ENCODE data around the gene PRKCE. TPM values are rescaled to one million over a fixed set of nuclear protein-coding genes. Genes with fewer than 3 reads are reported as not detected.

Gene PRKCE
- total RNA-seq, 1 experiment from 2014 or later = 12.1 TPM

DNA sequence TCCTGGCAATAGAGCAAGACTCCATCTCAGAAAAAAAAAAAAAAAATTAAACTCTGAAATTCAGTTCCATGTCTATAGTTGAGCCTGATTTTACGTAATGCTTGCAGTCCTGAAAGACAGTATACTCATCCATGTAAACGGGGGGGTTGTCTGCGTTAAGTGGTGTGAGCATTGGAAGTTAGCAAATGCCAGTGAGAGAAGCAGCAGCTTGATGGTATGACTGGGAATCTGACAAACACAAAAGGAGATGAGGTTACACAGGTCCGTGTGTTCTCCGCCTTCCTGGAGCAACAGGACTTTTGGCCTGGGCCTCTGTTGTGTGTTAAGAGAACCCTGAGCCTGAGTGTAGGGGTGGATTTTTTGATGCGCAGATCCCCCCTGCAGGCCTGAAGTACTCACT is 82.9 kb downstream of the PRKCE start:
- ChIA-PET POLR2A (no interaction called here), CTCF (interaction anchor here (0.6 kb wide), 2 partner anchors 613 to 1131 kb away, joined by 3 to 4 read pairs; no protein-coding TSS in a partner anchor)
- no peaks in the 10 kb centered on the region for H3K4me1 Mint-ChIP-seq (ENCODE audit: insufficient read depth, unreplicated experiment)
- intact Hi-C loops (cut with micrococcal nuclease) = no loop called here
- H3K36me3 Mint-ChIP-seq (ENCODE audit: insufficient read depth, unreplicated experiment) = no peaks in the 10 kb centered on the region
- no peaks in the 10 kb centered on the region for H3K9me3 Mint-ChIP-seq (ENCODE audit: unreplicated experiment)
- no peak for DNase-seq (ENCODE audit: unreplicated experiment)
- no peak overlapping the region for H3K4me3 Mint-ChIP-seq (ENCODE audit: unreplicated experiment)
- TF ChIP-seq, protein P1, sequence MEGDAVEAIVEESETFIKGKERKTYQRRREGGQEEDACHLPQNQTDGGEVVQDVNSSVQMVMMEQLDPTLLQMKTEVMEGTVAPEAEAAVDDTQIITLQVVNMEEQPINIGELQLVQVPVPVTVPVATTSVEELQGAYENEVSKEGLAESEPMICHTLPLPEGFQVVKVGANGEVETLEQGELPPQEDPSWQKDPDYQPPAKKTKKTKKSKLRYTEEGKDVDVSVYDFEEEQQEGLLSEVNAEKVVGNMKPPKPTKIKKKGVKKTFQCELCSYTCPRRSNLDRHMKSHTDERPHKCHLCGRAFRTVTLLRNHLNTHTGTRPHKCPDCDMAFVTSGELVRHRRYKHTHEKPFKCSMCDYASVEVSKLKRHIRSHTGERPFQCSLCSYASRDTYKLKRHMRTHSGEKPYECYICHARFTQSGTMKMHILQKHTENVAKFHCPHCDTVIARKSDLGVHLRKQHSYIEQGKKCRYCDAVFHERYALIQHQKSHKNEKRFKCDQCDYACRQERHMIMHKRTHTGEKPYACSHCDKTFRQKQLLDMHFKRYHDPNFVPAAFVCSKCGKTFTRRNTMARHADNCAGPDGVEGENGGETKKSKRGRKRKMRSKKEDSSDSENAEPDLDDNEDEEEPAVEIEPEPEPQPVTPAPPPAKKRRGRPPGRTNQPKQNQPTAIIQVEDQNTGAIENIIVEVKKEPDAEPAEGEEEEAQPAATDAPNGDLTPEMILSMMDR (IDR thresholded peaks at IDR 0.05; ENCODE audit: unreplicated experiment) = no peak
- no peaks in the 10 kb centered on the region for H3K27me3 Mint-ChIP-seq (ENCODE audit: insufficient read depth, unreplicated experiment)
- H3K27ac Mint-ChIP-seq (ENCODE audit: low read depth, unreplicated experiment) = no peak overlapping the region
- BruUV-seq (replicated peaks) = no TSS peak

DNA sequence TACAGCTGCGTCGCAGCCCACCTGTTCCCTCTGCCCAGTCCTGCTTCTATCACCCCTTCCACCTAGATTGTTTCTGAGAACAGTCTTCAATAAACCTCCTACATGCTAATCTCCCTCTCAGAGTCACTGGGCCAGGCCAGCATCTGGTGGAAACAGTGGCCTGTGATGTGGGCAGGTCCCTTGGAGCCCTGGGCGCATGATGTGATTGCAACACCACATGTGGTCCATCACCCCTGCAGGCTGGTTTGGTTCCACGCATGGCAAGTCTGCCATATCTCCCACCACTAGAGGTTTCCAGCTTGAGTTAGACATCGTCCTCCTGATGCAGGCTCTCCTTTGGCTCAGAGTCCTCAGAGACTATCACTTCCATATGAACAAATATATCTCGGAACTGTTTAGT is 83.5 kb downstream of the PRKCE start:
- Mint-ChIP-seq H3K27ac (ENCODE audit: low read depth, unreplicated experiment) (no peak overlapping the region), H3K4me1 (ENCODE audit: insufficient read depth, unreplicated experiment) (no peaks in the 10 kb centered on the region), H3K36me3 (ENCODE audit: insufficient read depth, unreplicated experiment) (no peaks in the 10 kb centered on the region), H3K4me3 (ENCODE audit: unreplicated experiment) (no peak overlapping the region), H3K9me3 (ENCODE audit: unreplicated experiment) (no peaks in the 10 kb centered on the region), H3K27me3 (ENCODE audit: insufficient read depth, unreplicated experiment) (no peaks in the 10 kb centered on the region)
- TF ChIP-seq, protein P1 (IDR thresholded peaks at IDR 0.05; ENCODE audit: unreplicated experiment) = no peak
- intact Hi-C loops (cut with micrococcal nuclease) = no loop called here
- BruUV-seq (replicated peaks) = no TSS peak
- no peak for DNase-seq (ENCODE audit: unreplicated experiment)
- ChIA-PET POLR2A (no interaction called here), CTCF (interaction anchor here (0.6 kb wide), 1 partner anchor 146 kb away, joined by 3 read pairs; no protein-coding TSS in a partner anchor)

DNA sequence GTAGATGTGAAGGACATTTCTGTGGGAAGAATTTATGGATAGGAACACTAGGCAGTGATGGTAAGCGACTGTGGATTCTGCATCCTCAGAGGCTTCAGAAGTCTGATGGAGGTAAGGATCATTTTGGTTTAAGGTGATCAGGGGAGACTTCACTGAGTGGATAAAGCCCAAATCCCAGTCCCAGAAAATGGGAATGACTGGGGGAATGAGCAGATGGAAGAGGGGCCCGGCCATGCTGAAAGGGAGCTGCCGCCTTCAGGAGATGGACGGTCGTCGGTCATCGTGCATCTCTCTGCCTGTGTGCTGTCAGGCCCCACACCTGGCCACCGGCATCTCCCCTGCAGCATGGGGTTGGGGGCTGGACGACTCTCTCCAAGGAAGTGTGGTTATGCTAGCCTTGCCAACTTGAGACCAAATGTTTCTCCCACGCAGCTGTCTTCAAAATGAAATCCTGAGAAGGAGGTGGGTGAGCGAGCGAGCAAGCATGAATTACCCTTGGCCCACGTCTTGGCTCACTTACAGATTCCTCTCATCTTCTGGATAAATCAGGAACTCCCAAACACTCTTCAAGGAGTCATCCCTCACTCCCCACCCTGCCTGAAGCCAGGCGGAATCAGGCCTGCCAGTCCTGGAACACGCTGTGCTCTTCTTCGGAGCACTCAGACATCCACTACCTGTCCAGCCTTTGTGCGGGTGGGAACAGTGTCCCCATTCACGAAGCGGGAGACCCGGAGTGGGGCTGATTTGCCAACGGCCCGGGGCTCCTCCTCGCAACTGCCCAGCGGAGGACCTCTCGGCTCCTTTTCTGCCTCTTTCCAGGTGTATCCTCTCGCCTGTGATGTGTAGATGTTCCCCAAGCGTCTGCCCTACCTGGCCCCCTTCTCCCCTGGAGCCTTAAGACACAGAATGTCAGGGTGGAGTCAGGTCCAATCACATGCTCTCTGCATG is 85.6 kb downstream of the PRKCE start:
- H3K27me3 Mint-ChIP-seq (ENCODE audit: insufficient read depth, unreplicated experiment) = no peaks in the 10 kb centered on the region
- H3K9me3 Mint-ChIP-seq (ENCODE audit: unreplicated experiment) = no peaks in the 10 kb centered on the region
- no peak for DNase-seq (ENCODE audit: unreplicated experiment)
- intact Hi-C loops (cut with micrococcal nuclease) = no loop called here
- H3K36me3 Mint-ChIP-seq (ENCODE audit: insufficient read depth, unreplicated experiment) = no peaks in the 10 kb centered on the region
- H3K4me1 Mint-ChIP-seq (ENCODE audit: insufficient read depth, unreplicated experiment) = no peaks in the 10 kb centered on the region
- TF ChIP-seq, protein P1 (IDR thresholded peaks at IDR 0.05; ENCODE audit: unreplicated experiment) = no peak
- H3K4me3 Mint-ChIP-seq (ENCODE audit: unreplicated experiment) = no peak overlapping the region
- POLR2A ChIA-PET = no interaction called here
- no peak overlapping the region for H3K27ac Mint-ChIP-seq (ENCODE audit: low read depth, unreplicated experiment)
- CTCF ChIA-PET = interaction anchor here (0.6 kb wide), 1 partner anchor 608 kb away, joined by 3 read pairs; no protein-coding TSS in a partner anchor
- BruUV-seq (replicated peaks) = no TSS peak

DNA sequence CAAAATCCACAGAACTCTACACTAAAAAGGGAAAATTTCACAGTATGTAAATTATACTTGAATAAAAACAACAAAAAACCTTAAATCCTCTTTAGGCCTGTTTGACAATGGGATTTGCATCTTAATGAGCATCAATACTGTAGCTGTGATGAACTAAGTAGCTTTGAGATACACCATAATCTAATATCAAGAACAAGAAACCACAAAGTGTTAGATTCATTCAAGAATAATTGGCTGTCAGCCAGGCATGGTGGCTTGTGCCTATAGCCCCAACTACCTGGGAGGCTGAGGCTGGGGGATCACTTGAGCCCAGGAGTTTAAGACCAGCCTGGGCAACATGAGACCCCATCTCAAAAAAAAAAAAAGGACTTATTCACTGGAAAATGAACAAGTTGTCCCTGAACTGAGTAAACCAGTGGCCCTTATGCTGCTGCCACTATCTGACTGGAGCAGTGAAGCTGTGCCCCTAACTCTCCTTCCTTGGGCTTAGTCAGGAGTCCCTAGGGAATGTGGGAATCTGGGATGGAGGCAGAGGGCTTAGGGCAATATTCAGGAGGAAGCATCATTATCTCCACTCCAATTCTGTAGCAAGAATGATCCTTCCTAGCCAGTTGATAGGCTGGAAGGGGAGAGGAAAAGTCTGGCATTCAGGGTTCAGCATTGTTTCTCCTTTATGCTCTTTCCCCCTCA is 88.5 kb downstream of the PRKCE start:
- POLR2A ChIA-PET = no interaction called here
- TF ChIP-seq, protein P1 (IDR thresholded peaks at IDR 0.05; ENCODE audit: unreplicated experiment) = no peak
- no peak for DNase-seq (ENCODE audit: unreplicated experiment)
- intact Hi-C loops (cut with micrococcal nuclease) = no loop called here
- Mint-ChIP-seq H3K36me3 (ENCODE audit: insufficient read depth, unreplicated experiment) (no peaks in the 10 kb centered on the region), H3K9me3 (ENCODE audit: unreplicated experiment) (no peaks in the 10 kb centered on the region), H3K4me3 (ENCODE audit: unreplicated experiment) (no peak overlapping the region), H3K4me1 (ENCODE audit: insufficient read depth, unreplicated experiment) (no peaks in the 10 kb centered on the region), H3K27me3 (ENCODE audit: insufficient read depth, unreplicated experiment) (no peaks in the 10 kb centered on the region), H3K27ac (ENCODE audit: low read depth, unreplicated experiment) (no peak overlapping the region)
- CTCF ChIA-PET = no interaction called here
- no TSS peak for BruUV-seq (replicated peaks)

Measured in MCF 10A (cell line).